ENCODE data around the gene CLDN24. TPM values are rescaled to one million over a fixed set of nuclear protein-coding genes. Genes with fewer than 3 reads are reported as not detected.

CLDN24 gene
- total and polyA plus RNA-seq, 2 donors (not counting 1 experiment from before 2014, with no cell fraction given) = not detected

- no peak overlapping the region for H2AFZ ChIP-seq (ENCODE audit: low read length)
- H3K27me3 ChIP-seq (ENCODE audit: control insufficient read depth, insufficient read depth, low read length) = no peaks in the 10 kb centered on the region
- no peak for TF ChIP-seq EZH2 (IDR thresholded peaks at IDR 0.05; ENCODE audit: low read length, missing control alignments)
- no peak for TF ChIP-seq CTCF (conservative IDR thresholded peaks at IDR 0.05 in 1 of 2, IDR thresholded peaks at IDR 0.05 in 1 of 2; ENCODE audit: low read depth in 1 of 2, low read length in 2 of 2)
- no peaks in the 10 kb centered on the region for H4K20me1 ChIP-seq (ENCODE audit: control insufficient read depth, extremely low read depth, insufficient read depth, low read length)
- no peak overlapping the region for H3K4me2 ChIP-seq (ENCODE audit: extremely low read depth, insufficient read depth, low read length)
- H3K4me1 ChIP-seq (ENCODE audit: control insufficient read depth, extremely low read depth, insufficient read depth, low read length) = peaks cover 16% of the 10 kb centered on the region
- H3K9ac ChIP-seq (ENCODE audit: insufficient read depth, low read length) = no peak overlapping the region
- H3K4me3 ChIP-seq (replicated peaks in 1 of 4; ENCODE audit: control extremely low read depth in 1 of 4, insufficient read depth in 1 of 4, low read depth in 3 of 4, low read length in 4 of 4) = no peak overlapping the region
- H3K36me3 ChIP-seq (ENCODE audit: control insufficient read depth, insufficient read depth, low read length) = no peaks in the 10 kb centered on the region
- no peaks in the 10 kb centered on the region for H3K9me3 ChIP-seq (ENCODE audit: control insufficient read depth, insufficient read depth, low read depth, low read length)
- H3K79me2 ChIP-seq (ENCODE audit: control insufficient read depth, insufficient read depth, low read length) = no peaks in the 10 kb centered on the region
- no peak overlapping the region for H3K27ac ChIP-seq (ENCODE audit: insufficient read depth, low read length)
- DNase-seq (ENCODE audit: low read depth in 2 of 2) = peak; percentile 81 to 94
Measured at GRCh38 chr4:183355405-183355804, 33.2 kb upstream of the CLDN24 start.

DNA sequence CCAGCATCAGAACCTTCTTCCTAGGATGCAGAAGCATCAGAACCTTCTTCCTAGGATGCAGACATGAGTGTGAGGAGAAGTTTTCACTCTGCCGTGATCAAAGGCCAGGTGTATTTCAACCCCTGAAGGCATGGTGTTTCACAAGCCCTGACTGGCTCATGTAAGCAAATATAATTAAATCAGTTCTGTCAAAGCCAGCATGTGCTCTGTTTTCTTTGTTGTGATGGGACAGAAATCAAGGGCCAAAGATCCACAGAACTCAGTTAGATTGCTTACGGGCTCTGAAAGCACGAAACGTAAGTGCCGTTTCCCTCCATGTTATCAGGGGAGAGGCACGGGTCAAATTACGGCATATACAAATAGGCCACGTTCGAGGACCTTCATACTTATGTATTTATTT lies 32.0 kb upstream of the CLDN24 start:
- H3K9me3 ChIP-seq (ENCODE audit: control insufficient read depth, insufficient read depth, low read depth, low read length) = no peaks in the 10 kb centered on the region
- peaks cover 15% of the 10 kb centered on the region for H3K4me1 ChIP-seq (ENCODE audit: control insufficient read depth, extremely low read depth, insufficient read depth, low read length)
- H3K4me3 ChIP-seq (replicated peaks in 1 of 4; ENCODE audit: control extremely low read depth in 1 of 4, insufficient read depth in 1 of 4, low read depth in 3 of 4, low read length in 4 of 4) = no peak overlapping the region
- no peak overlapping the region for H2AFZ ChIP-seq (ENCODE audit: low read length)
- no peak overlapping the region for H3K9ac ChIP-seq (ENCODE audit: insufficient read depth, low read length)
- TF ChIP-seq CTCF (conservative IDR thresholded peaks at IDR 0.05 in 1 of 2, IDR thresholded peaks at IDR 0.05 in 1 of 2; ENCODE audit: low read depth in 1 of 2, low read length in 2 of 2) = no peak
- no peak for TF ChIP-seq EZH2 (IDR thresholded peaks at IDR 0.05; ENCODE audit: low read length, missing control alignments)
- no peak for DNase-seq (ENCODE audit: low read depth in 2 of 2)
- no peaks in the 10 kb centered on the region for H4K20me1 ChIP-seq (ENCODE audit: control insufficient read depth, extremely low read depth, insufficient read depth, low read length)
- H3K27me3 ChIP-seq (ENCODE audit: control insufficient read depth, insufficient read depth, low read length) = no peaks in the 10 kb centered on the region
- no peak overlapping the region for H3K4me2 ChIP-seq (ENCODE audit: extremely low read depth, insufficient read depth, low read length)
- no peaks in the 10 kb centered on the region for H3K79me2 ChIP-seq (ENCODE audit: control insufficient read depth, insufficient read depth, low read length)
- H3K27ac ChIP-seq (ENCODE audit: insufficient read depth, low read length) = no peak overlapping the region
- H3K36me3 ChIP-seq (ENCODE audit: control insufficient read depth, insufficient read depth, low read length) = no peaks in the 10 kb centered on the region

DNA sequence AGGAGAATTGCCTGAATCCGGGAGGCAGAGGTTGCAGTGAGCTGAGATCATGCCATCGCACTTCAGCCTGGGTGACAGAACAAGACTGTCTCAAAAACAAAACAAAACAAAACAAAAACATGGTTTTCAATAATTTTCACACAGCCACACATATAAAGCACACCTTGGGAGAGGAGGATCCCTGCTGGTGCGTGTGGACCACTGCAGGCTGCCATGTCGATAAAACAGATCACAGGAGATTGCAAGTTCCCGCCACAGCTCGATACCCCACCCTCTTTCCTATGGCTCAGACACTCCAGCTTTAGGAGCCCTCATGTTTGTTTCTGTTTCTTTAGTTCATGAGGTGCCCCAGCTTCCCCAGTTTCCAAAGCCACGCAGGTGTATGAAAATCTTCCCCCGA lies 31.3 kb upstream of the CLDN24 start:
- no peak overlapping the region for H3K9ac ChIP-seq (ENCODE audit: insufficient read depth, low read length)
- H3K36me3 ChIP-seq (ENCODE audit: control insufficient read depth, insufficient read depth, low read length) = no peaks in the 10 kb centered on the region
- H3K4me2 ChIP-seq (ENCODE audit: extremely low read depth, insufficient read depth, low read length) = no peak overlapping the region
- TF ChIP-seq EZH2 (IDR thresholded peaks at IDR 0.05; ENCODE audit: low read length, missing control alignments) (no peak), CTCF (conservative IDR thresholded peaks at IDR 0.05 in 1 of 2, IDR thresholded peaks at IDR 0.05 in 1 of 2; ENCODE audit: low read depth in 1 of 2, low read length in 2 of 2) (no peak)
- H3K4me3 ChIP-seq (replicated peaks in 1 of 4; ENCODE audit: control extremely low read depth in 1 of 4, insufficient read depth in 1 of 4, low read depth in 3 of 4, low read length in 4 of 4) = no peak overlapping the region
- no peak overlapping the region for H2AFZ ChIP-seq (ENCODE audit: low read length)
- DNase-seq (ENCODE audit: low read depth in 2 of 2) = no peak
- H4K20me1 ChIP-seq (ENCODE audit: control insufficient read depth, extremely low read depth, insufficient read depth, low read length) = no peaks in the 10 kb centered on the region
- no peaks in the 10 kb centered on the region for H3K9me3 ChIP-seq (ENCODE audit: control insufficient read depth, insufficient read depth, low read depth, low read length)
- H3K4me1 ChIP-seq (ENCODE audit: control insufficient read depth, extremely low read depth, insufficient read depth, low read length) = peaks cover 18% of the 10 kb centered on the region
- no peak overlapping the region for H3K27ac ChIP-seq (ENCODE audit: insufficient read depth, low read length)
- no peaks in the 10 kb centered on the region for H3K79me2 ChIP-seq (ENCODE audit: control insufficient read depth, insufficient read depth, low read length)
- H3K27me3 ChIP-seq (ENCODE audit: control insufficient read depth, insufficient read depth, low read length) = no peaks in the 10 kb centered on the region
